GM19239 (cell line): Measurements from ENCODE around the gene C18orf32.
"Not testable (repeated sequence)": the region's sequence is repeated elsewhere in the genome, so short reads cannot be mapped to it uniquely, and the experiment has no call there.

Source experiments
- DNase-seq: peaks from one replicate; pipeline ENCODE4 v3.0.0; 2011; ENCODE audit warnings: low spot score; ENCODE audit not compliant: insufficient read length
- FAIRE-seq: peaks from 2 replicates; lab custom pipeline; 2011; peaks lifted over from hg19 to GRCh38; lab: Jason Lieb, UNC

The C18orf32 gene

DNA sequence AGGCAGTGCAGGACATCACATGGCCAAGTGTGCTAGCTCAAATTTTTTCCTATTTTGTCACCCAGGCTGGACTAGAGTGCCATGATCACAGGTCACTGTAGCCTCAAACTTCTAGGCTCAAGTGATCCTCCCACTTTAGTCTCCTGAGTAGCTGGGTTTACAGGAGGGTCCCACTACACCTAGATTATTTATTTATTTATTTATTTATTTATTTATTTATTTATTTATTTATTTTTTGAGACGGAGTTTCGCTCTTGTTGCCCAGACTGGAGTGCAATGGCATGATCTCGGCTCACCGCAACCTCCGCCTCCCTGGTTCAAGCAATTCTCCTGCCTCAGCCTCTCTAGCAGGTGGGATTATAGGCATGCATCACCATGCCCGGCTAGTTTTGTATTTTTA lies 12.1 kb downstream of the C18orf32 start:
- DNase-seq, FAIRE-seq: not testable (repeated sequence)

GRCh38 chr18:49473721-49474120 lies 13.3 kb downstream of the C18orf32 start:
- FAIRE-seq, result no peak

GRCh38 chr18:49472459-49472858 lies 14.6 kb downstream of the C18orf32 start:
- no peak for FAIRE-seq
- no peak for DNase-seq

More at GRCh38 chr18:49473721-49474120, 13.3 kb downstream of the C18orf32 start:
- DNase-seq, result no peak

DNA sequence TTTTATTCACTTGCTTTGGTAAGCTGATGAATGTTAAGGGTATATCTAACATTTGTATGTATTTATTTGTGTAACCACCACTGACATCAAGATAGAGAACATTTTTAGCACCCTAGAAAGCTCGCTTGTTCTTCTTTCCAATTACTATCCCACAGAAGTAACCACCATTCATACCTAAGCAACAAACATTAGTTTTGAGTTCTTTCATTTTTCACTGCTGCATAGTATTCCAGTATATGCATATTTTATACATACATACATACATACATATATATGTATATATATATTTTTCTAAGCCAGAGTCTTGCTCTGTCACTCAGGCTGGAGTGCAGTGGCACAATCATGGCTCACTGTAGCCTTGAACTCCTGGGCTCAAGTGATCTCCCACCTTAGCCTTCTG lies 15.5 kb downstream of the C18orf32 start:
- no peak for FAIRE-seq
- no peak for DNase-seq

GRCh38 chr18:49467599-49467998 lies 19.4 kb downstream of the C18orf32 start:
- DNase-seq, result no peak
- no peak for FAIRE-seq

DNA sequence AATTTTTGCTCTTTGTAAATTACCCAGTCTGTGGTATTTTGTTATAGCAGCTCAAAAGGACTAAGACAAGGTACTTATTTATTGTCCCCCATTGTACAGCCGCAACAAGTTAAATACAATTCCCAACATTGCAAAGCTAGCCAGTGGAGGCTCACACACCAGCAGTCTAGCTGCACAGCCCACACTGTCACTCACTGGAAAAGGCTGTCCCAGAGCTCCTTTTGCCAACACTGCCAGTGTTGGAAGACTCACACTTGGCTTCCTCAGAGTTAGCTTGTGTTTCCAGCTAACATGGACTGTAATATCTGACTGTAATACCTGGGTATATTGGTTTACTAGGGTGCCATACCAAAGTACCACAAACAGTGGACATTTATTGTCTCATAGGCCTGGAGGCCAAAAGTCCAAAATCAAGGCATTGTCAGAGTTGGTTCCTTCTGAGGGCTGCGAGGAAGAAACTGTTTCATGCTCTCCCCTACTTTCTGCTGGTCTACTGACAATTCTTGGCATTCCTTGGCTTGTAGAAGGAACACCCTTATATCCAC lies 19.9 kb downstream of the C18orf32 start:
- DNase-seq, result no peak
- FAIRE-seq, result no peak

- DNase-seq, result no peak
Observed at GRCh38 chr18:49464718-49465598, 22.1 kb downstream of the C18orf32 start.

GRCh38 chr18:49461602-49461977 lies 25.4 kb downstream of the C18orf32 start:
- DNase-seq, result no peak

More at GRCh38 chr18:49464718-49465598, 22.1 kb downstream of the C18orf32 start:
- peak; percentile 64 for FAIRE-seq

GRCh38 chr18:49460976-49461601 lies 25.9 kb downstream of the C18orf32 start:
- no peak for DNase-seq
- FAIRE-seq, result no peak

More at GRCh38 chr18:49461602-49461977, 25.4 kb downstream of the C18orf32 start:
- no peak for FAIRE-seq

- no peak for DNase-seq
- FAIRE-seq, result peak; percentile 66
Observed at GRCh38 chr18:49459404-49460171, 27.4 kb downstream of the C18orf32 start.

DNA sequence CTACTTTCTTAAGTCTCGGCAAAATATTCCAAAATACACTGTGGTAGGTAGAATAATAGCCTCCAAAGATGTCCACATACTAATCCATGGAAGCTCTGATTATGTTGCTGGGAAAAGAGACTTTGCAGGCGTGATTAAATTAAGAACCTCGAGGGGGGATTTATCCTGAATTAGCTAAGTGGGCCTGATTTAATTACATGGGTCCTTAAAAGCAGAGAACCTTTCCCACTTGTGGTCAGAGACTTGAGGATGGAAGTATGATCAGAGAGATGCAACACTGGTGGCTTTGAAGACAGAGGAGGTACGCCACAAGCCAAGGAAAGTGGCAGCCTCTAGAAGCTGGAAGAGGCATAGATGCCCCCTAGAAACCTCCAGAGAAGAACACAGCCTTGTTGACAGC lies 29.4 kb downstream of the C18orf32 start:
- no peak for FAIRE-seq

DNA sequence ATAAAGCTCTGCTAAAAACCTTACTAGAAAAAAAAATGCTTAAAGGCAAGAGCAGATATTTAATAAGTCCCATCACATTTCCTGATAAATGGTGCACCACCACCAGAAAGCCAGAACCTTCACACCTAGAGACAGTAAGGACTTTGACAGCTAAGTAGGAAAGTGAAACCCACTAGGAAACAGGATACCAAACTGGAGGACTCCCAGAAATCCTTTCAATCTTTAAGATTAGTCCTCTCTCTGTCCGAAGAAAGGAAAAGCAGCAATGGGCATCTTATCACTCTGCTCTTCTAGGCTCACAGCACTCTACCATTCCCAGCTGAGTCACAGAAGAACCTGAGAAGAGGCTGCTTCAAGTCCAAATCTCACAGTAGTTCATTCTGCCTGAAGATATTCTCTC lies 30.2 kb downstream of the C18orf32 start:
- FAIRE-seq (peak; percentile 35), DNase-seq (no peak)

More for the DNA sequence above, 29.4 kb downstream of the C18orf32 start:
- DNase-seq, result no peak

DNA sequence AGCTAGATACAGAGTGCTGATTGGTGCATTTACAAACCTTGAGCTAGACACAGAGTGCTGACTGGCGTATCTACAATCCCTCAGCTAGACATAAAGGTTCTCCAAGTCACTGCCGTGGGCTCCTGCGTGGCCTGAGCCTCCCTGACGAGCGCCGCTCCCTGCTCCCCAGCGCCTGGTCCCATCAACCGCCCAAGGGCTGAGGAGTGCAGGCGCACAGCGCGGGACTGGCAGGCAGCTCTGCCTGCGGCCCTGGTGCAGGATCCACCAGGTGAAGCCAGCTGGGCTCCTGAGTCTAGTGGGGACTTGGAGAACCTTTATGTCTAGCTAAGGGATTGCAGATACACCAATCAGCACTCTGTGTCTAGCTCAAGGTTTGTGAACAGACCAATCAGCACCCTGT lies 34.5 kb downstream of the C18orf32 start:
- FAIRE-seq, DNase-seq: not testable (repeated sequence)

- FAIRE-seq (peak; percentile 72), DNase-seq (no peak)
Observed at GRCh38 chr18:49447810-49448745, 39.0 kb downstream of the C18orf32 start.

- DNase-seq, result no peak
Observed at GRCh38 chr18:49446481-49446880, 40.6 kb downstream of the C18orf32 start.

GRCh38 chr18:49444581-49444980 lies 42.5 kb downstream of the C18orf32 start:
- FAIRE-seq, result no peak

More at GRCh38 chr18:49446481-49446880, 40.6 kb downstream of the C18orf32 start:
- FAIRE-seq, result no peak

GRCh38 chr18:49443837-49444236 lies 43.2 kb downstream of the C18orf32 start:
- DNase-seq (no peak), FAIRE-seq (no peak)

More at GRCh38 chr18:49444581-49444980, 42.5 kb downstream of the C18orf32 start:
- DNase-seq, result no peak

DNA sequence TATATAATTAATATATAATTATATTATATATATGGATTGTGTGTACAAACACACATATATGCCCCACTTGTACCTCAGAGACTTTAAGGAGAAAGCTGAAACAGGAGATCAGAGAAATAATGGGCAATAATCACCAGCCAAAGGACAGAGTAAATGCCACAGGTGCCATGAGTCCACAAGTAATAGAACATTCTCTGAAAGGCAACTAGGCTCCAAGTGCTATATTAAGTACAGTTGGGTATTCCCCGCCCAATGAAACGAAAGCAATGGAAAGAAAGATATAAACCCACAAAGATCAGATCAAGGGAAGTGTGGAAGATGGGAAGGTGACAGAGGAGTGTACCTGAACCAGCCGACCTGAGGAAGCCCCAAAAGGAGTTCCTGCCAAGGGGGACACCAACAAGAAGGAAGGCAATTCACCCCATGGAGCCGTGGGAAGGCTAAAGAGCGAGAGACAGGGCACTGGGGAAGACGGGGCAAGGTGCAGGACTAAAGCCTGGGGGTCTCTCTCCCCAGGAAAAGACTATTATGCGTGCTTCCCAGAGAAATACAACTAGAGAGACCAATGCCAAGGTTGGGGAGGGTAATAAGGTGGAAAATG lies 45.6 kb downstream of the C18orf32 start:
- FAIRE-seq (no peak), DNase-seq (no peak)

DNA sequence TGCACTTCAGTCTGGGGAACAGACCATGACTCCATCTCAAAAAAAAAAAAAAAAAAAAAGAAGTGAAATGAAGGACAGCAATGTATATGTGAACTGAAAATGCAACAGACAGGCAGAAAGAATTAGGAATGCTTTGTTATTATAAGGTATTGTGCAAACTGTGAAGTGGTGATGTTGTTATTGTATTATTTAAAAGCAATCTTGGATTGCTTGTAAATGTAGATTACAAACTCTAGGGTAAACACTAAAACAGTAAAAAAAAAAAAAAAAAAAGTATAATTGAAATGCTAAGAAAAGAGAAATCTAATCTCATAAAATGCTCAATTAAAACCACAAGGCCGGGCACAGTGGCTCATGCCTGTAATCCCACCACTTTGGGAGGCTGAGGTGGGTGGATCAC lies 51.9 kb downstream of the C18orf32 start:
- DNase-seq (no peak), FAIRE-seq (no peak)
